NCI-H2107 (cell line): Measurements from ENCODE around the gene CRYZL1.

Experiments
- DNase-seq: peaks from one replicate; lab custom pipeline; 2025; lab: John Stamatoyannopoulos, UW

The CRYZL1 gene

DNA sequence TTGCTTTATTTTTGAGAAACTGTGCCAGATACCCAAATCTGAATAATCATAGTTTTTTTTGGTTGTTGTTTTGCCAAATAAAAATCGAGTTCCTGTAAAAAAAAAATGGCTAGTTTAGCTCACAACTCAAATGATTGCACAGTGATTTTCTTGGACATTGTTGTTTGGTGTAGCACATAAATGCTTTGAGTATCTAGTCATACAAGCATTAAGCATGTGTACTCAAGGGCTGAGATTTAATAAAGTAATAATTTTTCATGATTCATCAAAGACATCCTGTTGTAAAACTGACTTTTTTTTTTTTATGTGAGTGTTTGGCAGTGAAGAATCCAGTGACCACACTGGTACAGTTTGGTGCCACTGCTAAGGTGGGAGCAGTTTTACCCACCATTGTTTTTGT is 19.6 kb upstream of the CRYZL1 start:
- no peak for DNase-seq

DNA sequence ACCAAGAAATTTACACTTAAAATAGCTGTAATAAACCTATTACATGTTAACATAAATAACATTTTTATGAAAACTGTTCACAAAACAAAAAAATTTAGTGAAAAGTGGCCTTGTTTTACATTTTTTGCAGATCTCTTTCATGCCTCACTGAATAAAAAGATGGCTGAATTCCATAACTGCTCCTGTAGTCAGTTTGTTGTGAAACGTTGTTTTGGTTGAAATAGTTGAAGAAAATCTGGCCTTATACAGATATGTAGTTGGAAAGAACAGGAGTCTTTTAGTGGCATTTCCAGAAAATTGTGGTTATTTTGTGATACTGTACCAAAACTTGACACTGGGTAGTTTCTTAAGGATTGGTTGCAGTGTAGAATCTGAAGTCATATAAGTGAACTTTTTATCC is 18.9 kb upstream of the CRYZL1 start:
- no peak for DNase-seq

DNA sequence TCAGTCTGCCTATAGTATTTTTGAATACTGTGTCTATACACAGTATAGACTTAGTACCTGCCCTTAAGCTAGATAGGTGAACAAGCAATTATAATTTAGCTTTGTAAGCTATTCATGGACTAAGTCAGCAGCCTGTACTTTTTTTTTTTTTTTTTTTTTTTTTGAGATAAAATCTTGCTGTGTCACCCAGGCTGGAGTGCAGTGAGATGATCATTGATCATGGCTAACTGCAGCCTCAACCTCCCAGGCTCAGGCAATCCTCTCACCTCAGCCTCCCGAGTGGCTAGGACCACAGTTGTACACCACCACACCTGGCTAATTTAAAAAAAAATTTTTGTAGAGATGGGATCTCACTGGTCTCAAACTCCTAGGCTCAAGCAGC is 18.0 kb upstream of the CRYZL1 start:
- no peak for DNase-seq

DNA sequence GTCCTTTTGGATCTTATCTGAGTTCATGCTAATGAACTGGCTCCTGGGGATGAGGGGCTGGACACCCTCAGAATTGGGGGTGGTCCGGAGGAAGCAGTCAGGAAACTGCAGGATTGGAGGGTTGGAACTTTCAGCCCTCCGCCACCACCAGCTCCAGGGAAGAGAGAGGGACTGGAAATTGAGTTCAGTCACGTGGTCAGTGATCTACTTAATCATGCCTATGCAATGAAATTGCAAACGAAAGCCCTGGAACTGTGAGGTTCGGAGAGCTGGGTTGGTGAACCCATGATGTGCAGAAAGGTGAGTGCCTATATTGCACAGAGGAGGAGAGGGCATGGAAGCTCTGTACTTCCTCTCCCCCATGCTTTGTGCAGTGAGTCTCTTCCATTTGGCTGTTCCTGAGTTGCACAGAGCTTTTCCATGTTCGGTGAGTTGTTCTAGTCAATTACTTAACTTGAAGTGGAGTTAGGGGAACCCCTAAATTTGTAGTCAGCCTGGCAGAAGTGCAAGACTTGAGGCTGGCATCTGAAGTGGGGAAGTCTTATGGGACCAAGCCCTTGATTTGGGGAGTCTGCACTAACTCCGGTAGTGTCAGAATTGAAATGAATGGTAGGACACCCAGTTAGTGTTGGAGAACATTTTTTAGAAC is 17.5 kb upstream of the CRYZL1 start:
- no peak for DNase-seq

DNA sequence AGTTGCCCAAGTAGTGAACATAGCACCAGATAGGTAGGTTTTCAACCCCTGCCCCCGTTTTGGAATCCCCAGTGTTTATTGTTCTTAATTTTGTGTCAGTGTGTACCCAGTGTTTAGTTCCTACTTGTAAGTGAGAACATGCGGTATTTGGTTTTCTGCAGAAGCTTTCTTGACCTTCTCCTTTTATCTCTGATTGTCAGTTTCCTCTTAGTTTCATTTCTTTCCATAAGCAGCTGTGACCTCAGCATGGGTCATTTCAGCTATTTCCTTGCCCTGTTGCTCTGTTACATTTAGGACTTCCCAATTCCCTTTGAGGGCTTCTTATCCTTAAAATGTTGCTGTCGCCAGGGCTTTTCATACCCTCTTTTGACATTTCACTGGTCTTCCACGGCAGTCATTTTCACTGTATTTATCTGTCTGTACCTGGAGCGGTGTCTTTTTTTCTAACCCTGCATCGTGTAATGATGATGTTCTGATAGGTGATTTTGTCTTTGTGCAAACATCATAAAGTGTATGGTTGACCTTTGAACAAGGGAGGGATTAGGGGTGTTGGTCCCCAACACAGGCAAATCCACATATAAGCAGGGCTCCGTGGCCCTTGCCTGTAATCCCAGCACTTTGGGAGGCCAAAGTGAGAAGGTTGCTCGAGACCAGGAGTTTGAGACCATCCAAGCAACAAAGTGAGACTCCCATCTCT is 15.7 kb upstream of the CRYZL1 start:
- DNase-seq = no peak

DNA sequence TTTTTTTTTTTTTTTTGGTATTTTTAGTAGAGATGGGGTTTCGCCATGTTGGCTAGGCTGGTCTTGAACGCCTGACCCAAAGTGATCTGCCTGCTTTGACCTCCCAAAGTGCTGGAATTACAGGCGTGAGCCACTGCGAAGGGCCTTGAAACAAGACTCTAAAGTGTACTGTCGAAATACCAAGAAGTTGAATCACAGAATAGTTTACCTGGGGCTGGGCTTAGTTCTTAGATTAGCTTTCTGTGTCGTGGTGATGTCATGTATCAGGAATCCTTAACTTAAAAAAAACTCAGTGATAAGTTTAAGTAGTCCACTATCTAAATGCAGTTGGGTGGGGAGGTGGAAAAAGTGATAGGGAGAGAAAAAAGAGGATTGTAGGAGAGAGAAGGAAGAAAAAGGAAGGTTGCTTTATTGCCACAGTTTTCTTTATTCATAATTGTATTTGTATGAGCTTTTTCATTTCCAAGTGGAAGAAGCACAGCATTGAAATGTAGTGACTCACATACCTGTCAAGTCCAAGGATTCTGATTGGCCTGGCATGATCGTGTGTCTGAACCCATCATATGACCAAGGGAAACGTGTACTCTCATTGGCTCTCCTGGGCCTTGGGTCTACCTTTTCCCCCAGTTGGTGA is 14.2 kb upstream of the CRYZL1 start:
- DNase-seq = no peak

DNA sequence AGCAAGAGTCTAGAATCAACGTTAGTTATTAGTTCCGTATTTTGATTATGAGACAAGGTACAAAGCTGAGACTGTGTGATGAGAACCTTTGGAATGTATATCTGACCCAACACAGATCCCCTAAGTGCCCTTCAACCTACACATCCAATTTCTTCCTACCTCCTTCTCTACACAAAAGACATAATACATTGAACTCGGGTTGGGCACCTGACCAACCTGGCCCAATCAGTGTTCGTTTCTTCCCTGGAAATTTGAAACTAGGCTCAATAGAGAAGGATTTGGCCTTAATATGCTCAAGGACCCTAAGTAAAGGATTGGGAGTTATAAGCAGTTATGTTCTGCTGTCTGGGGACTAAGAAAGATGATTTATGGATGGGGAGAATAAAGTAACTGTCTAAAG is 12.9 kb upstream of the CRYZL1 start:
- DNase-seq = no peak

DNA sequence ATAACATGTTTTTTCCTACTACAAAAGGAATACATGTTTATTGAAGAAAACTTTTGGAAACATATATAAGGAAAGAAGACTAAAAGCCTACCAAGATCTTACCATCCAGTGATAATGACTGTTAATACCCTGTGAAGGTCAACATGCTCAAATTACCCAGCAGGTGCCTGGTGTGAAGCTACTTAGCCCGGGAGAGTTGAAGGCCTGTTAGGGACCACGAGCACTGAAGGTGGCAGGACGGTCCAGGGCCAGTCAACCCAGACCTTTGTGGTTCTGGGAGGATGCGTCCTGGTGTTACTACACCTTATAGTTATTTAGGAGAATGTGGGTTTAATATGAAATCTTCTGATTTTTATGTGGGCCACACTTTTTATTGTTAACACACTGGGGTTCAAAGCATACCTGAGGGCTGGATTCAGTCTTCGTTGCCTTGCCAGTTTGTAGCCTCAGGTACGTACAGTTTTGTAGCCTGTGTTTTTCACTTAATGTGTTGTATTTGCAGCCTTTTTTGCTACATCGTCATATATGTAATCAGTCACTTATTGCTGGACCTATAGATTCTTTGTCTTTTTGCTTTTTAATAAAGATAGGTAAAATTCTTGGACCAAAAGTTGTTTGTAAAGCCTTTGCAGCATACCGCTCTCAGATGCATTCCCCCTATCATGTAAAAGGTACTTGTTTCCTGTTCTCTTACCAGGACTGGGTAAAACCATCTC is 10.6 kb upstream of the CRYZL1 start:
- DNase-seq = no peak

DNA sequence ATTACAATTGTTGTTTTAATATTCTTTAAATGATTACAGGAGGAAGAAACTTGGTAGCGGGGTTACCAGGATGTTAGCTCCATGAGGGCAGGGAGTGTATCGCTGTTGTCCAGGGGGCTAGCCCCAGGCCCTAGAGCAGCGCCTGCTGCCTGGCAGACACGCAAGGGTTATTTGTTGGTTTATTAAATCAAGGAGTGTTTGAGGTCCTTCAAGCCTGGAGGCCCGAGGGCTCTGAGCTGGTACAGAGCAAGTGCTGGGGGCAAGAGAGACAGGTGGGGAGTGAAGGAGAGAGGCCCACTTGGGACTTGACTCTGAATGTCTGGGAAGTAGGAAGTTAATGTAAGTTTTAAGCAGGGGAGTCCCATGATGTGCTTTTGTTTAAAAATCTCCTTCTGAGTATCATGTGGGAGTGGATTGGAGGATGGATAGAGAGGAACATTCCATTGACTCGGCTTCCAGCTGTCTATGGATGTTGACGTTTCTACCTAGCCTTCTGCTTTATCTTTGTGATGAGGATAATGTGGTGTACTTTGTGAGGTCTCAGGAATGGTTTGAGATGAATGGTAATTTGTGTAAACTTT is 9.5 kb upstream of the CRYZL1 start:
- DNase-seq = no peak

DNA sequence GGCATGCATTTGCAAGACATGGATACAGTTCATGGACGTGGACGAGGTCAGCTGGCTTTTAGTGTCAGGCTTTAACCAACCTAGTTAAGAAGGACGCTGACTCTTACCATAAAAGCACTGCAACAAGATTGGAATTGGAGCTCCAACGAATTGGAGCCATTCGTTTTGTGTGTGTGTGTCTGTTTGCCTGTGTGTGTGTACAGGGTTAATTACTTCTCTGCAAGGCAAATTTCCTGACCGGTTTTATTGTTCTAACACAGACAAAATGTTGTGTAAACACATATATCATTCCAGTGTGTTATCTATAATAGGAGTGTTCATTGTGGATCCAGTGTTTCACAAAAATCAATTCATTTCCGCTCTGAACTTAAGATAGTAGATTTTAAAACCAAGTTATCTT is 8.7 kb upstream of the CRYZL1 start:
- DNase-seq = no peak

DNA sequence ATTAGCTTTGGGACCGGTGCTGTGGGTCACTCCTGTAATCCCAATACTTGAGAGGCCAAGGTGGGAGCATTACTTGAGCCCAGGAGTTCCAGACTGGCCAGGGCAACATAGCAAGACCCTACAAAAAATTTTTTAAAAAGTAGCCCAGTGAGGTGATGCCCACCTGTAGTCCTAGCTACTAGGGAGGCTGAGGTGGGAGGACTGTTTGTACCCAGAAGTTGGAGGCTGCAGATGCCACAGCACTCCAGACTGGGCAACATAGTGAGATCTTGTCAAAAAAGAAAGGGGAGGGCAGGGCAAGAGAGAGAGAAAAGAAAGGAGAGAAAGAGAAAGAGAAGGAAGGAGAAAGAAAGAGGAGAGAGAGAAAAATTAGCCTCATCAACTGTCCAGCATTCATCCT is 7.0 kb upstream of the CRYZL1 start:
- no peak for DNase-seq

DNA sequence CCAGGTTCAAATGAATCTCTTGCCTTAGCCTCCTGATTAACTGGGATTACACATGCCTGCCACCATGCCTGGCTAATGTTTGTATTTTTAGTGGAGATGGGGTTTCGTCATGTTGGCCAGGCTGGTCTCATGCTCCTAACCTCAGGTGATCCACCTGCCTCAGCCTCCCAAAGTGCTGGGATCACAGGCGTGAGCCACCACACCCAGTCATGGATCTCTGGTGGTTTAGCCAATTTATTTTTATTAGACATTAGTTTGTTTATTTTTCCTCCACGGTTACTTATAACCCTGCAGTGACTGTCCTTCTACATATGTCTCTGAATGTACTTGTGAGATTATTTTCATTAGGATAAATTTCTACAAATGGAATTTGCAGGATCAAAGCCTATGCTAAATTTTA is 6.0 kb upstream of the CRYZL1 start:
- DNase-seq = no peak

DNA sequence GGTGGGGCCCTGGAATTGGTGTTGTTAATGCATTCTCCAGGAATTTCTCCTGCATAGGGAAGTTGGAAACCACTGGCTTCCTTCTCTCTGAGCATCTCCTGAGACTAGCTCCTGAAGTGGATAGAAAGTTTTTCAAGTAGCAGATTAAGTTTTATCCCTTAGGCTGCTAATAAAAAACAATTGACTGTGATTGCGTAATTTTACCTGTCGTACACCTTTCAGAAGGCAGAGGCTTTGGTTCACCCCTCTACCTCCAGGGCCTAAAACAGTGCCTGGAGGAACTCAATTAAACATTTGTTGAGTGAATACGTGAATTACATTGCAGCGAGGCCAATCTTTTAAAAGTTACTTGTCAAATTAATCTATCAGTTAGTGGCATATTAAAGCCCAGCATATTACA is 4.2 kb upstream of the CRYZL1 start:
- DNase-seq = no peak

DNA sequence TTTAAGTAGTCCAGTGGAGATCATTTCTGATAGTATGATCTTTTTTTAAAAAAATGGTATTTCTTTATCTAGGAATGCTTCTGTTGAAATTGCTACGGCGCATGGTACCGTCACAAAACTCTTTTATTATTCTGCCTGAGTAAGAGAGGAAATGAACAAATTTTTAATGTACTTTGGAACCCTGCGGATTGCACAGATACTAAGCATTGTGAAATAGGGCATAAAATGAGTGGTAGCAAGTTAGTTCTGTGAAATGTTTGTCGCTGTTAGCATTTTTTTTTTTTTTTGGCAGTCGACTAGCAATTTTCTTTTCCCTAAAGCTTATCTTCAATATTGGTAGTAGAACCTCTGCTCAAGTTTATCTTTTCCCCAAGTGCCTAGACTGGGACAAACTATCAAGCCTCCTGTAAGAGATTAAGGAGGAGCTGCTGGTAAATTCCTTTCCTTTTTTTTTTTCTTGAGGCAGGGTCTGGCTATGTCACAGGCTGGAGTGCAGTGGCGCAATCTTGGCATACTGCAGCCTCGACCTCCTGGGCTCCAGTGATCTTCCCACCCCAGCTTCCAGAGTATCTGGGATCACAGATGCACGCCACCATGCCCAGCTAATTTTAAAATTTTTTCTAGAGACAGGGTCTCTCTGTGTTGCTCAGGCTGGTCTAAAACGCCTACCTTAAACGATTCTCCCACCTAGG is 3.0 kb upstream of the CRYZL1 start:
- no peak for DNase-seq

DNA sequence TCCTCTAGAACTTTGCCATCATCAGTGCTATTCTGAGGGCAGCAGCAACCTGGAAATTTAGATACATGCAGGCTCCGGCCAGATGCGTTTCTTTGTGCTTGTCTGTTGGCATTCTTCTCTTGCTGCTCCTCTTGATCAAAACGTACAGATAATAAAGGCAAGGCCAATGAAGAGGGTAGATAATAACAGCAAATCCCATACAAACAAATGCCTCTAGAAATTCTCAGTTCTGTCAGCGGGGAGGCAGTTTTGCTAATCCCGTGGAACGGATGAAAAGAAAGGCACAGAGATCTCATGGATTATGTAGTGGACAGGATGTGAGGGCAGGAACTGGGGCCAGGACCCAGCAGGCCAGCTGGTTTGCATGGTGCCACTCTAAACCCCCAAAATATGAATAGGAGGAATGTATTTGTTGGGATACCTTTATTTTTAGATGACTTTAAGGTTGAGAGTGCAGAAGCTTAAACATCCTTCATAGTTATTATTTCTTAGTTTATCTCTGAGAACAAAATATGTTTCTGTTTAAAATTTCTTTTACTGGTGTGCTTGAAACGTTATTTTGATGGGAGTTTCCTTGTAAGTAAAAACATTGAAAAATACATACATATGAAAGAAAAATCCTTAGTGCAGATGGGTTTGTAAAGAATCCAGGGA is 2.2 kb upstream of the CRYZL1 start:
- no peak for DNase-seq

DNA sequence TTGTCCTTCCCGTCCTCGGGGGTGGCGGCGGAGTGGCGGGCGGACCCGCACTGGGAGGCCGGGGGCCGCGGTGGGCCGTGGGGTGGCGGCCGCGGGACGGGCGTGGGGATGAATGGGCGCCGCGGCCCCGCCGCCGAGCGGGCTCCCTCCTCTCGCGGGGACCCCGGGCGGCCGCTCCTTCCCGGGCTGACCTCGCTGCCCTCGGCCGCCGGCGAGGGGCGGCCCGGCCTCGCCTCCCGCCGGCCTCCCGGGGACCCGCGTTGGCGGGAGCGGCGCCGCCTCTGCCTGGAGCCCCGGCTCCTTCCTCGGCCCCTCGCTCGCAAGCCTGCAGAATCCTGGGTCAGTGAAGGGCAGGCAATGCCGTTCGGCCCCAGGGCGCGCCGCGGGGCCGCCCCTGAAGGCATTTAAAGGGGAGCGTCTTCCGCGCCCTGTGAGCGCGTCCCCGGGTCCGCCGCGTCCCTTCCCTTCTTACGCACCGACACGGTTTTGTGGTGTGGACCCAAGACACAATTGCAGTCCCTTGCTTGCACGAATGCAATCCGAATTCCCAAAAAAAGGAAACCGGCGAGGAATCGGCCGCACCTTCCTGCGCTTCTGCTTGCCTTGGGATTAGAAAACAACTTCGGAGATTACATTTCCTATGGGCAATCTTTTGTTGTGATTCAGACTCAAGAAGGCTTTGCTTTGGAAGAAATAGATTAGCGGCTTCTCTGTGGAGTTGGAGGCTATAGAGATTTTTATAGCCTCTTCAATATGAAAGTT is 1.5 kb upstream of the CRYZL1 start:
- no peak for DNase-seq

DNA sequence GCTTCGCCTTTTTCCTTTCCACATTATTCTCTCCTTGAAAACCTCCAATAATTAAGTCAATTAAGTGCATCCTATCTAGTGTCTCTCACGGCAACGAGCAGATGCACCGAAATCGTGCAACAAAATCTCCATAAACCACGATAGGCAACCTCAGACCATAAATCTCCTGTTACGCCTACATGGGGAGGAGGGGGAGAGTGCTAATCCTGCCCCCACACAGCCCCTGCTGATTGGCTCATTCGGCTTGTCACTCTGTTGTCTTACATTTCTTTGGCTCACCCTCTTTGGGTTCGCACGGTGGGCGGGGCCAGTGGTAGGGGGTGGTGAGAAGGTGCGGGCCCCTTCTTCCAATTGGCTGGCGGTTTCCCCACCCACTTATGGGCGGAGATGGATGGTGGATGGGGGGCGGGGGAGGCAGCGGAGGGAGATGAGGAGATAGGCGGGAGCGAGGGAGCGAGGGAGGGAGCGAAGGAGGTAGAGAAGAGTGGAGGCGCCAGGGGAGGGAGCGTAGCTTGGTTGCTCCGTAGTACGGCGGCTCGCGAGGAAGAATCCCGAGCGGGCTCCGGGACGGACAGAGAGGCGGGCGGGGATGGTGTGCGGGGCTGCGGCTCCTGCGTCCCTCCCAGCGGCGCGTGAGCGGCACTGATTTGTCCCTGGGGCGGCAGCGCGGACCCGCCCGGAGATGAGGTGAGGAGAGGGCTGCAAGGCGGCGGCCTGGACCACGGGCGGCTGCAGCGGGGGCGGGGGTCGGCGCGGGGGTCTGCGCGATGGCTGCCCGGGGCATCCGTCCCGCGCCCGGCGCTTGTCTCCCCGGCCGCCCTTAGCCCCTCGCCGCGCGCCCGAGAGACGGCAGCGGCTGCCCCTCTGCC is 720 bp upstream of the CRYZL1 start, which contains the start of gene ITSN1:
ITSN1 (plus strand) TSS at position 475 of the 869 bp plus-strand sequence. CDS start 76,328 bp downstream, outside the sequence.
- DNase-seq = peak; percentile 99

DNA sequence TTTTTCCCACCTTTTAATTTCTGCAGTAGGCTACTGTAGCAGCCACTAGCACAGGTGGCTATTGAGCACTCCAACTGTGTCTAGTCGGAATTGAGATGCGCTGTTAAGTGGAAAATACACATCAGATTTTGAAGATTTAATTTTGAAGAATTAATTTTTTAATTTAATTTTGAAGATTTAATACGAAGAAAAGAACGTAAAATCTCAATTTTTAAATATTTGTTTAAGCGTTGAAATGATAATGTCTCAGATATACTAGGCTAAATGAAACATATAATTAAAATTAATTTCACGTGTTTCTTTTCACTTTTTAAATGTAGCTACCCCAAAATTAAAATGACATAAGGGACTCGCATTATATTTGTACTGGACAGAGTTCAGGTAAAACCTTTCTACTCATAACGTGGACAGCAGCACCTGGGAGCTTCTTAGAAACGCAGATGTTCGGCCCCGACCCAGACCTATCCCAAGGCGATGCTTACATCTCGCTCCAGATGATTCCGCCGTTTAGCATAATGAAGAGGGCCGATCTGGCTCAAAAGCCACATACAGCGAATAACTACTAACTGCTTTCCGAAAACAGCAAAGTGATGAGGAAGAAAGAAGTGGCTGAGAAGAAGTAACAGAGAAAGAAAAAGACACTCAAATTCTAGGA is 717 bp downstream of the CRYZL1 start:
- no peak for DNase-seq

DNA sequence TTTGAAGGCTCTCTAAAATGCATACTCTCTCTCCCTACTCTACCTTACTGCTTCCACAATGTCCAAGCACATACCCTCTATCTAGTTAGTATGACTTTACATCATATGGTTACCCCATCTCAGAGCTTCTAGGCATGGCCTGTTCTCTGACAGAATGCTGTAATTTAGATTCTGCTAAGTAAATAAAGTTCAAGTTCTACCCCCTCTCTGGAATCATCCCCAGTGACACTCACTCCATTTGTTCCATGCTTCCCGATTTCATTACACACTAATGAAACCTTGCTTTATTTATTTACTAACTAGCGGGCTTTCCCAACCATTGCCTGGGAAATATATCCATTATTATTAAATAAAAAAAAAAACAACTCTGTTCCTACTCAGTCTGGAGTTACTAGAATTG is 7.3 kb downstream of the CRYZL1 start:
- DNase-seq = no peak
